OCI-LY7 (cell line): Measurements from ENCODE around the gene SHC1. TPM values are rescaled to one million over a fixed set of nuclear protein-coding genes. Genes with fewer than 3 reads are reported as not detected.

ENCODE experiments used
- BruUV-seq: library from RNA; stranded (reverse); fragments of 400-500 nt; replicated peaks from 2 replicates; lab custom pipeline; 2021; lab: Mats Ljungman, UMichigan
- CTCF ChIA-PET: fragments of 300-600 bp; sonication (Branson Sonifier 250); formaldehyde crosslinking; loops from one replicate; lab custom pipeline; 2022; ENCODE audit warnings: antibody characterized with exemption; ENCODE audit not compliant: unreplicated experiment; lab: Charles Lee
- POLR2A ChIA-PET: fragments of 300-600 bp; sonication (Branson Sonifier 250); formaldehyde crosslinking; loops from one replicate; lab custom pipeline; 2022; ENCODE audit warnings: antibody characterized with exemption; lab: Charles Lee
- DNase-seq: peaks from one replicate; pipeline ENCODE4 v3.0.0-alpha.2; 2015; ENCODE audit warnings: low spot score
- H2AFZ ChIP-seq: fragments of 200-600 bp; sonication (generic), shearing (Covaris generic); 2 replicates; pipeline ENCODE4 v1.6.1; 2014; ENCODE audit warnings: mild to moderate bottlenecking, antibody characterized with exemption, low read length, moderate library complexity
- H3K27ac ChIP-seq: fragments of 200-600 bp; sonication (generic); 2 replicates; pipeline ENCODE4 v1.5.1; 2014; ENCODE audit warnings: mixed run types, low read depth, mild to moderate bottlenecking, moderate library complexity, low read length, inconsistent platforms; ENCODE audit not compliant: poor library complexity, severe bottlenecking
- H3K36me3 ChIP-seq: fragments of 200-600 bp; sonication (generic); 2 replicates; pipeline ENCODE4 v1.6.1; 2014; ENCODE audit warnings: mild to moderate bottlenecking, antibody characterized with exemption, low read length, moderate library complexity, mixed read lengths; ENCODE audit not compliant: insufficient read depth
- H3K4me1 ChIP-seq: fragments of 200-600 bp; sonication (generic); 2 replicates; pipeline ENCODE4 v1.5.1; 2014; ENCODE audit warnings: mild to moderate bottlenecking, low read length; ENCODE audit not compliant: insufficient read depth, poor library complexity, severe bottlenecking
- H3K4me2 ChIP-seq: fragments of 200-600 bp; sonication (generic); 2 replicates; pipeline ENCODE4 v1.6.1; 2014; ENCODE audit warnings: mild to moderate bottlenecking, low read length
- H3K4me3 ChIP-seq: fragments of 200-600 bp; sonication (generic); 2 replicates; pipeline ENCODE4 v1.5.1; 2014; ENCODE audit warnings: mild to moderate bottlenecking, low read depth, low read length; ENCODE audit not compliant: poor library complexity, severe bottlenecking
- H3K79me2 ChIP-seq: fragments of 200-600 bp; sonication (generic); 2 replicates; pipeline ENCODE4 v1.6.1; 2016; ENCODE audit warnings: low read depth, mild to moderate bottlenecking, low read length, moderate library complexity, mixed read lengths; ENCODE audit not compliant: insufficient read depth
- H3K9me2 ChIP-seq: fragments of 200-600 bp; sonication (generic); 2 replicates; pipeline ENCODE4 v1.6.1; 2016; ENCODE audit warnings: mild to moderate bottlenecking, low read length, mixed read lengths; ENCODE audit not compliant: insufficient read depth
- H3K9me3 ChIP-seq: fragments of 200-600 bp; sonication (generic); 2 replicates; pipeline ENCODE4 v1.6.1; 2014; ENCODE audit warnings: mild to moderate bottlenecking, mixed run types, low read length, mixed read lengths
- H4K20me1 ChIP-seq: fragments of 200-600 bp; sonication (generic); 2 replicates; pipeline ENCODE4 v1.6.1; 2014; ENCODE audit warnings: mild to moderate bottlenecking, antibody characterized with exemption, low read length, moderate library complexity, mixed read lengths; ENCODE audit not compliant: insufficient read depth
- CTCF ChIP-seq: fragments of 200-600 bp; sonication (generic); conservative IDR thresholded peaks from 2 replicates; pipeline ENCODE4 v1.5.1; 2014; ENCODE audit warnings: mild to moderate bottlenecking, antibody characterized with exemption, low read length, moderate library complexity, mixed read lengths
- EZH2phosphoT487 ChIP-seq: fragments of 200-600 bp; sonication (generic); IDR thresholded peaks from 2 replicates; pipeline ENCODE4 v1.6.1; 2018; ENCODE audit warnings: low read depth, borderline replicate concordance, mild to moderate bottlenecking, mixed run types, antibody characterized with exemption, low read length, moderate library complexity, mixed read lengths
- intact Hi-C: fragments of 100-400 bp; cut with micrococcal nuclease; formaldehyde crosslinking; loops from one replicate; pipeline ENCODE4 v1.10.0; 2022; ENCODE audit not compliant: unreplicated experiment
- total RNA-seq, 2 experiments: library from RNA; depleted of rRNA in 1 of 2; stranded (reverse); fragments of >200 nt in 1 of 2; shearing (Covaris generic) in 1 of 2; gene quantifications; 2 replicates each; pipeline ENCODE4 v1.2.3, GENCODE V29; 2014 to 2022

Gene SHC1
- total RNA-seq, 2 experiments from 2014 or later = 37.6 to 77.4 TPM

DNA sequence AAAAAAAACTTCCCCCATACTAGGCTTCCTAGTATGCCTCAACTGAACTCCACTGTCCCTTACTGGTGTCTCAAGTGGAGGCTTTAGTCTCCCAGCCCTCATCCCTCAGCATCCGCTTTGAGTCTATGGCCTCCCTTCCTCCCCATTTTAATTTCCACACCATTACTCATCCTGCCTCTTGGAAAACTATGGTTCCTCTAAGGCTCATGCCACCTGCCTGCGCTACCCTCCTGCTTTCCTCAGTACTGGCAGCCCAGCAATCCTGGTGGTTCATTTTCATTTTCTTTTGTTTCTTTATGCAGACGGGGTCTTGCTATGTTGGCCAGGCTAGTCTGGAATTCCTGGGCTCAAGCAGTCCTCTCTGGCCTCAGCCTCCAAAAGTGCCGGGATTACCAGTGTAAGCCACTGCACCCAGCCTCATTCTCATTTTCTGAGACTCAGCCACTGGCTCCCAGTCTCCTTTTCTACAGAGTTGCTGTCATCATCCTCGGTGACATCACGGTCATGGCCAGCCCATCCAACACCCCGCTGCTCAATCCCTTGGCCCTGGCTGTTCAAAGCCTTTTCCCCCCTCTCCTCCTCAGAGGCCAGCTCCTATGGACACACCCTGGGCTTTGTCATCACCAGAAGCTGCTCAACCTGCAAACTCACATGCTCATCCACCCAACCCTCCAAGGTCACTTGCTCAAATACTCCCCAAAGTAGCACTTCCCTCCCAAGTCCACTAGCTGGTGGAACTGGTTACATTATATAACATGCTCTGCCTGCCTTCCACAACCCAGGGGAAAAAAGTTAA is 31.7 kb downstream of the SHC1 start:
- POLR2A ChIA-PET = interaction anchor here (0.6 to 1.2 kb wide), 6 partner anchors 22 to 972 kb away, joined by 3 to 5 read pairs (median 3); no protein-coding TSS in a partner anchor

DNA sequence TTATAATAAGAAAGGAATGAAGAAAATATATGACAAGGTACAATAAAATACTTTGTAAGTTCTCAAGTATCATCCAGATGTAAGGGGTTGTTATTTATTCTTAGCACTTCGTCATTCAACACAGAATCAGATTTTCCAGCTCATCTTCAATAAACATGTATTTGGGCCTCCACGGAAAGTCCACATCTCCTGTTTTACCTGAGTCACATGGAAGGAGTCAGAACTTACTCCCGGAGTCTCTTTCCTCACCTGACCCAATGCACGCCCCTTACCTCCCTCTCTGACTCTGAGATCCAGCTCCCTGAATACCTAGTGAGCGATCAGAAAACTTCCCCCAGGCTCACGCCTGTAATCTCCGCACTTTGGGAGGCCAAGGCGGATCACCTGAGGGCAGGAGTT is 32.6 kb downstream of the SHC1 start:
- no peak for DNase-seq
- intact Hi-C loops = loop anchor here (2.0 kb wide), 1 partner anchor 379 kb away; the partner anchor contains the start of gene UBE2Q1
- TF ChIP-seq EZH2phosphoT487 = no peak
- TF ChIP-seq CTCF = no peak
- Histone ChIP-seq H4K20me1 (no peaks in the 10 kb centered on the region), H3K27ac (peak overlapping the region; percentile 92), H3K9me2 (no peaks in the 10 kb centered on the region), H3K4me3 (peak overlapping the region; percentile 74), H3K4me1 (peaks cover 68% of the 10 kb centered on the region), H3K9me3 (no peaks in the 10 kb centered on the region), H3K4me2 (peak overlapping the region; percentile 99), H2AFZ (no peak overlapping the region), H3K79me2 (peaks cover 47% of the 10 kb centered on the region), H3K36me3 (no peaks in the 10 kb centered on the region)
- no TSS peak for BruUV-seq
- CTCF ChIA-PET = no interaction called here
- POLR2A ChIA-PET = interaction anchor here (0.6 to 1.2 kb wide), 3 partner anchors 23 to 133 kb away, joined by 3 to 5 read pairs (median 3); no protein-coding TSS in a partner anchor

More for the DNA sequence above, 31.7 kb downstream of the SHC1 start:
- BruUV-seq = no TSS peak
- Histone ChIP-seq H4K20me1 (no peaks in the 10 kb centered on the region), H3K4me3 (peak overlapping the region; percentile 74), H3K27ac (peak overlapping the region; percentile 92), H3K79me2 (peaks cover 47% of the 10 kb centered on the region), H2AFZ (no peak overlapping the region), H3K36me3 (no peaks in the 10 kb centered on the region), H3K9me3 (no peaks in the 10 kb centered on the region), H3K4me2 (peak overlapping the region; percentile 99), H3K4me1 (peaks cover 76% of the 10 kb centered on the region), H3K9me2 (no peaks in the 10 kb centered on the region)
- CTCF ChIA-PET = no interaction called here
- intact Hi-C loops = no loop called here
- TF ChIP-seq EZH2phosphoT487 (no peak), CTCF (no peak)
- peak; percentile 41 for DNase-seq
